Esophagus squamous epithelium (tissue), 5 donors: ENCODE data around the gene TGFBR3. TPM values are rescaled to one million over a fixed set of nuclear protein-coding genes. Genes with fewer than 3 reads are reported as not detected.

Experiments used
- DNase-seq: peaks from one replicate; lab custom pipeline; 2025; lab: John Stamatoyannopoulos, UW
- H3K27ac ChIP-seq, 4 donors: fragments of 200-600 bp; sonication (generic); one replicate each; pipeline ENCODE4 v1.5.1; 2016 to 2019; ENCODE audit warnings: mild to moderate bottlenecking in 1 of 4
- H3K27me3 ChIP-seq, 4 donors: fragments of 200-600 bp; sonication (generic); 1 replicate in 3 of 4; 2 replicates in 1 of 4; pipeline versions ENCODE4 v1.5.1 to v1.6.0; 2017 to 2021; ENCODE audit warnings: antibody characterized with exemption in 1 of 4
- H3K36me3 ChIP-seq, 3 donors: fragments of 200-600 bp; sonication (generic); one replicate each; pipeline ENCODE4 v1.5.1; 2016 to 2019
- H3K4me1 ChIP-seq, 3 donors: fragments of 200-600 bp; sonication (generic); one replicate each; pipeline ENCODE4 v1.5.1; 2017 to 2019
- H3K4me3 ChIP-seq, 4 donors: fragments of 200-600 bp; sonication (generic); 1 replicate in 3 of 4; 2 replicates in 1 of 4; pipeline ENCODE4 v1.5.1; 2016 to 2019; ENCODE audit warnings: mild to moderate bottlenecking in 2 of 4, moderate library complexity in 1 of 4
- H3K9me3 ChIP-seq, 3 donors: fragments of 200-600 bp; sonication (generic); one replicate each; pipeline ENCODE4 v1.5.1; 2016 to 2019
- CTCF ChIP-seq, 6 experiments: fragments of 450-650 bp in 4 of 6; fragments of 200-600 bp in 2 of 6; sonication (generic) in 2 of 6; IDR thresholded peaks; one replicate each; pipeline ENCODE4 v1.5.1; 2016 to 2019; ENCODE audit warnings: antibody characterized with exemption in 6 of 6, mild to moderate bottlenecking in 4 of 6, moderate library complexity in 4 of 6
- POLR2A ChIP-seq, 4 donors: fragments of 450-650 bp; IDR thresholded peaks; one replicate each; pipeline ENCODE4 v1.6.1; 2017; ENCODE audit warnings: antibody characterized with exemption in 4 of 4, mild to moderate bottlenecking in 4 of 4, moderate library complexity in 3 of 4
- WGBS, 2 donors: methylation state at CpG; one replicate each; pipeline ENCODE4 v1.1.5; 2018; 5-methylcytosine and 5-hydroxymethylcytosine counted together
- intact Hi-C: fragments of 100-400 bp; cut with DNase I; formaldehyde crosslinking; loops from one replicate; pipeline ENCODE4 v1.15.0; 2022
- total RNA-seq, 4 donors: library from RNA; depleted of rRNA; stranded (reverse); fragments of >200 nt; gene quantifications; one replicate each; pipeline ENCODE4 v1.1.0, GENCODE V29; 2016
- donor health status: DM: yes; HTN: yes; CAD: no.

Gene TGFBR3
- total RNA-seq, 4 donors from 2014 or later, result 11.3 to 119 (median 30.7) TPM

DNA sequence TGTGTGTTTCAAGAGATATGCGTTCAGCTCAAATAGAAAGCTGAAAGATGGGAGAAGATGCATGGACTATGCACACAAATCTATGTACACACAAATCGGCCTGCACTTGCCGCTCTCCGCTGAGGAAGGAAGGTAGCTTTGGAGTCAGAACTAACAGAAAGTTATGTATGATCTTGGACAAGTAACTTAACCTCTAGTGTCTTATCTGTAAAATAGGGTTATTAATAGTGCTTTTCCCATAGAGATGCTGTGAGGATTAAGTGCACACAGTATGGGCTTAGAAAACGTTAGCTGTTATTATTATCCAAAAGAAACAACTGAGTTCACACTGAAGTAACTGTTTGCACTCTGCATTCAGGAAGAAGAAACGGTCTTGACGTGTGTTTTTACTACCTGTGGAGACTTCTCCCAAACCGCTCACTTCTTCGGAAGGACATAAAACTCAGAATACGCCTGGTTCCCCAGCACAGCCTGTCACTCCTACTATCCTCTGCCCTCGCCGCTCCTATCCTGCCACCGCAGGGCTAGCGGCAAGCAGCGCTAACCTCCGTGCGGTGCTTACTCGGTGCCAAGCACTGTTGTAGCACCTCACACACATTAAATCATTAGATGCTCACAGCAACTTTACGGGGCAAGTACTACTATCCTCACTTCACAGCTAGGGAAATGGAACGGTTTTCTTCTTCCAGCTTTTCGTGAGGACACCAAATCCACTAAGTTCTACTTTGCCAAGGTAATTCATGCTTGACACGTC, 1.3 kb downstream of the TGFBR3 start:
- Histone ChIP-seq H3K4me1 (peaks cover 1 to 73% (median 14%) of the 10 kb centered on the region in 3 donors), H3K27ac (peak overlapping the region; percentile 90 to 98 (median 94)), H3K36me3 (no peaks in the 10 kb centered on the region), H3K27me3 (no peaks in the 10 kb centered on the region), H3K4me3 (peak overlapping the region; percentile 80 to 99 (median 89)), H3K9me3 (no peaks in the 10 kb centered on the region)
- TF ChIP-seq POLR2A (IDR thresholded peaks at IDR 0.05) (no peak), CTCF (IDR thresholded peaks at IDR 0.05) (no peak)
- WGBS, 2 donors, result 3 to 5% methylated on average over 22 of the region's 22 CpGs
- intact Hi-C loops, result no loop called here
- DNase-seq, result no peak

DNA sequence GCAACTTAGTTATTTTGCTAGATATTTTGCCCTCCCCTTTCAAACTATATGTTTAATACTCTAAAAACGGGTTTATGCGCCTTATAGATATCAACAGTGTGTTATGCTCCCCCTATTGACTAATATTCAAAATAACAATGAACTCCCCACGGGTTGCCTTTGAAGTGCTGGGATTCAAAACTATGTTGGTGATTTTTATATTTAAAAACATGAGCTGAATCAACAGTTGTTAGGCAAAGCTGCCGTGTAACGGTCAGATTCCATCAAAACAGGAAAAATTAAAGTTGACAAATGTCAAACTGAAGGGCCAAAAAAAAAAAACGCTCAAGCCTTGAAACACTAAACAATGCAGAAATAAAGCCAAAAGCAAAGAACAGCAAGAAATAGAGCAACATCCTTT, 2.5 kb downstream of the TGFBR3 start:
- Histone ChIP-seq H3K27ac (peak overlapping the region; percentile 34 to 98 (median 76)), H3K4me1 (peaks cover 0 to 80% (median 14%) of the 10 kb centered on the region in 3 donors), H3K27me3 (no peaks in the 10 kb centered on the region), H3K4me3 (peak overlapping the region; percentile 80 to 99 (median 89)), H3K9me3 (no peaks in the 10 kb centered on the region), H3K36me3 (no peaks in the 10 kb centered on the region)
- intact Hi-C loops, result no loop called here
- no peak for DNase-seq
- TF ChIP-seq POLR2A (IDR thresholded peaks at IDR 0.05), result no peak
- peak in 4 of 6 experiments; percentile 3 to 54 (median 42) for TF ChIP-seq CTCF (IDR thresholded peaks at IDR 0.05)
- 2% methylated on average over 6 of the region's 6 CpGs for WGBS, 2 donors

DNA sequence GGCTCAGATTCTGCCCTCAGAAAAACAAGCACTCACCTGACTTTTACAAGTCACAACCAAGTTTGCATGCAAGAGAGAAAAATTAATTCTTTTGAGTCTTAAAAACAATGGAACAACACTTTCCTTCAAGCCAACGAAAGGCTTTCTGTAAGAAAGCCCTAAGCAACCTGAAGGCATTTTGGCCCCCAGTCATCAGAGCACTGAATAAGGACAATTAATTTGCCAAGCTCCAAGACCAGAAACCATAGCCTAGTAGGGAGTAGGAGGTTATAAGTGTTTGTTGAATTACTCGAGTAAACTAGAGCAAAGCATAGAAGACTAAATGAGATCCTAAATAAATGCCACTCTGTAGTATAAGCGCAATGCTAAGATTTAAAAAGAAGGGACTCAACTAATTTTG, 4.7 kb downstream of the TGFBR3 start:
- peak overlapping the region in 1 of 4 donors; percentile 80 for H3K4me3 ChIP-seq
- no peak for DNase-seq
- intact Hi-C loops, result no loop called here
- no peaks in the 10 kb centered on the region for H3K9me3 ChIP-seq
- peak overlapping the region in 2 of 4 donors; percentile 48 to 57 for H3K27ac ChIP-seq
- no peaks in the 10 kb centered on the region for H3K36me3 ChIP-seq
- no peaks in the 10 kb centered on the region for H3K27me3 ChIP-seq
- 41 to 43% methylated on average over 3 of the region's 3 CpGs for WGBS, 2 donors
- peaks cover 3 to 95% (median 25%) of the 10 kb centered on the region in 3 donors for H3K4me1 ChIP-seq
- TF ChIP-seq CTCF (IDR thresholded peaks at IDR 0.05) (no peak), POLR2A (IDR thresholded peaks at IDR 0.05) (no peak)

DNA sequence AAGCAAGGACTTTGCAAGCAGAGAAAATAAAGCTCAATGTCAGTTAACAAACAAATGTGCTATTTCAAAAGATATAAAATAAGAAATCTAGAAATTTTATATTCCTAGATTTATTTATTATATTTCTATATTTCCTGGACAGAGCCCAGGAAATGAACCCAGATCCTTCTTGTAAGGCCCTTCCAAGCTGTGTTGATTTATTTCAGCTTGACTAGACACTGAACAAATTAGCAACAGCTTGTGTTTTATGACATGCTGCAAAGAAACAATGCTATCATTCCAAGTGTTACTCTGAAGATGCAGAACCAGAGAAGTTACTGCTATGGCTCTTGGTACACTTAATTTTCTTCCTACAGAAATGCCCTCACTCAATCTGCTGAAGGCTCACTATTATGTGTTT, 6.2 kb downstream of the TGFBR3 start:
- Histone ChIP-seq H3K36me3 (no peaks in the 10 kb centered on the region), H3K27me3 (no peaks in the 10 kb centered on the region), H3K27ac (peak overlapping the region in 2 of 4 donors; percentile 36 to 48), H3K9me3 (no peaks in the 10 kb centered on the region), H3K4me1 (peaks cover 10 to 99% (median 31%) of the 10 kb centered on the region in 3 donors), H3K4me3 (peak overlapping the region in 1 of 4 donors; percentile 28)
- TF ChIP-seq POLR2A (IDR thresholded peaks at IDR 0.05), result no peak
- no peak for TF ChIP-seq CTCF (IDR thresholded peaks at IDR 0.05)
- no peak for DNase-seq
- intact Hi-C loops, result no loop called here

DNA sequence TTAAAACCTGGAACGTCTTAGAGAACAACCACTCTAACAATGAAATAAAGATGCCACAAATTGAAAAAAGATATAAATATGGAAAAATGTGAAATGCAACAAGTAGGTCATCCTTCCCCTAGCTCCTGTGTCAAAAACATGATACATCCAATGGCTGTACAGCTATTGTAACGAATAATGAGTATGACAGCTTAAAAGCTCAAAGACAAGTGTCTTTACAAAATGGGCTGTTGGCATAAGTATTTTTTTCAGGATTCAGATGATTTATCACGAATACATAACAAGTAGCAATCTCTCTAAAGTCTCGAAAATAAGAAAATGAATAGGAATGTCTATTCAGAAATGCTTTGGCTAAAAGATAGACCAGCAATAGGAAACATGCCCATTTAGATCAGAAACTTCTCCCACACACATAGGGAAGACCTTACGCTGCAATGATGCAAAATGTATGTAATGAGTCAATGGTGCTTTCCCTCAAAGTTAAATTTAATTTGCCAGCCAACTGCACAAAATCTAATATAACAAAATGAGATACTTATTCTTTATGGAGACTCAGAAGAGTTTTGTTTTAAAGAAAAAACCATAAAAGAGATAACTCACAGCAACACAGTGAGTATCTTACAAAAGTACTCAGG, 8.3 kb downstream of the TGFBR3 start:
- Histone ChIP-seq H3K27ac (peak overlapping the region in 1 of 4 donors; percentile 21), H3K27me3 (no peaks in the 10 kb centered on the region), H3K36me3 (no peaks in the 10 kb centered on the region), H3K4me1 (peaks cover 10 to 95% (median 29%) of the 10 kb centered on the region in 3 donors), H3K4me3 (no peak overlapping the region), H3K9me3 (no peaks in the 10 kb centered on the region)
- DNase-seq, result no peak
- WGBS, 2 donors, result 34 to 43% methylated on average over 5 of the region's 5 CpGs
- intact Hi-C loops, result no loop called here
- no peak for TF ChIP-seq POLR2A (IDR thresholded peaks at IDR 0.05)
- TF ChIP-seq CTCF (IDR thresholded peaks at IDR 0.05), result no peak
